Measurements from ENCODE around the gene CNTN5.

DNA sequence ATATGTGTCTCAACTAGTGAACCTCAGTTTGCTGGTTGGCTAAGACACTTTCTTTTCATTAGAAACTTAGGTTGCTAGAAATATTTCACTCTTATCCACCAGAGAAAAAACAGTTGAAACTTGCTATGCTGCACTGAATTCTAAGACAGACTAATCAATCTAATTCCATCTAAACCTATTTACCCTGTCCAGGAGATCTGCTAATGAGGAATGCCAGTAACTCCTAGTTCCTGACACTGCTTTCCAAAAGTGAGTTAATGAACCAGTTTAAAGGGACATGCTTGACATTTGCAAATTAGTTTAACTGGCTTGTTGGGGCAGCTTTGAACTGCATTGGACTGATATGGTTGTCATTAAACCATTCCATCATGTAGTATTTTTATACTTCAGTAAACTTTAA is 258.5 kb downstream of the CNTN5 start:
- TF ChIP-seq, protein P1, sequence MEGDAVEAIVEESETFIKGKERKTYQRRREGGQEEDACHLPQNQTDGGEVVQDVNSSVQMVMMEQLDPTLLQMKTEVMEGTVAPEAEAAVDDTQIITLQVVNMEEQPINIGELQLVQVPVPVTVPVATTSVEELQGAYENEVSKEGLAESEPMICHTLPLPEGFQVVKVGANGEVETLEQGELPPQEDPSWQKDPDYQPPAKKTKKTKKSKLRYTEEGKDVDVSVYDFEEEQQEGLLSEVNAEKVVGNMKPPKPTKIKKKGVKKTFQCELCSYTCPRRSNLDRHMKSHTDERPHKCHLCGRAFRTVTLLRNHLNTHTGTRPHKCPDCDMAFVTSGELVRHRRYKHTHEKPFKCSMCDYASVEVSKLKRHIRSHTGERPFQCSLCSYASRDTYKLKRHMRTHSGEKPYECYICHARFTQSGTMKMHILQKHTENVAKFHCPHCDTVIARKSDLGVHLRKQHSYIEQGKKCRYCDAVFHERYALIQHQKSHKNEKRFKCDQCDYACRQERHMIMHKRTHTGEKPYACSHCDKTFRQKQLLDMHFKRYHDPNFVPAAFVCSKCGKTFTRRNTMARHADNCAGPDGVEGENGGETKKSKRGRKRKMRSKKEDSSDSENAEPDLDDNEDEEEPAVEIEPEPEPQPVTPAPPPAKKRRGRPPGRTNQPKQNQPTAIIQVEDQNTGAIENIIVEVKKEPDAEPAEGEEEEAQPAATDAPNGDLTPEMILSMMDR (IDR thresholded peaks at IDR 0.05) = no peak
- no peak for TF ChIP-seq POLR2A (IDR thresholded peaks at IDR 0.05)
